CD4-positive, alpha-beta T cell treated with Interleukin-4 for 4 hours (primary cell): ENCODE results near the gene PTPDC1.
"Not testable (repeated sequence)": the region's sequence is repeated elsewhere in the genome, so short reads cannot be mapped to it uniquely, and the experiment has no call there.

ENCODE experiments used
- DNase-seq: peaks from one replicate; pipeline ENCODE4 v3.0.0-alpha.2; 2020

The PTPDC1 gene

GRCh38 chr9:94084314-94084713, at the start of gene PTPDC1:
Gene PTPDC1 (plus strand): TSS chr9:94084464. CDS start chr9:94084531, 67 bp downstream.
- no peak for DNase-seq

DNA sequence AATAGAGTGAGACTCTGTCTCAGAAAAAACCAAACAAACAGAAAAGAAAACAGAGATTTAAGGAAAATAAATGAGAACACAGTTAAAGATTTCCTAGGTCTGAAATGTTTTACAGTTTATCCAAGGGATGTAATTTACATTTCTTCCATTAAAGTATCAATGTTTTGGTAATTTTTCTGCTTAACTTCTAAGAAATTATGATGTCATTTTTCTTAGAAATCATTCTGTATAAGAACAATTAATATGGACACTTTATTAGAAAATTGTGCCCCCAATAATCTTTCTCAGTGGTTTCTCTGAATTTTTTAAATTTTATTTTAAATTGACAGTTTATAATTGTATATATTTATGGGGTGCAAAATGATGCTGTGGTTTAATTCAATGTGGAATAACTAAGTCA, 49.8 kb upstream of the PTPDC1 start:
- no peak for DNase-seq

DNA sequence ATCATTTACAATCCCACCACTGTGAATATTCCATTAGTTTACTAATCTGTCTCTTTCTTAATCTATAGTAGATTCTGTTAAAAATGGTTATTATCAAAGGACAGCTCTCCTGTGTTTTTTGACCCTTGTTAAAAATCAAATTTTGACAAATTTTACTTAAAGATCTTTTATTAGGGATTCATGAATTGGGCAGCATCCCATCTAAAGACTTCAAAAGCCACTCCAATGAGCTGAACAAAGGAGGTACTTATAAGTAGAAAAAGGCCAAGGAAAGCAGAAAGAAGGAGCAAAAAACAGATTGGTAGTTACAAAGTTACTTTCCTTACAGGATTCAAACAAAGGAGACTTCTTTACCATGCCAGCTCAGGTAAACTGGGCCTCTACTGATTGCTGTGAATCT, 44.5 kb upstream of the PTPDC1 start:
- DNase-seq: no peak

DNA sequence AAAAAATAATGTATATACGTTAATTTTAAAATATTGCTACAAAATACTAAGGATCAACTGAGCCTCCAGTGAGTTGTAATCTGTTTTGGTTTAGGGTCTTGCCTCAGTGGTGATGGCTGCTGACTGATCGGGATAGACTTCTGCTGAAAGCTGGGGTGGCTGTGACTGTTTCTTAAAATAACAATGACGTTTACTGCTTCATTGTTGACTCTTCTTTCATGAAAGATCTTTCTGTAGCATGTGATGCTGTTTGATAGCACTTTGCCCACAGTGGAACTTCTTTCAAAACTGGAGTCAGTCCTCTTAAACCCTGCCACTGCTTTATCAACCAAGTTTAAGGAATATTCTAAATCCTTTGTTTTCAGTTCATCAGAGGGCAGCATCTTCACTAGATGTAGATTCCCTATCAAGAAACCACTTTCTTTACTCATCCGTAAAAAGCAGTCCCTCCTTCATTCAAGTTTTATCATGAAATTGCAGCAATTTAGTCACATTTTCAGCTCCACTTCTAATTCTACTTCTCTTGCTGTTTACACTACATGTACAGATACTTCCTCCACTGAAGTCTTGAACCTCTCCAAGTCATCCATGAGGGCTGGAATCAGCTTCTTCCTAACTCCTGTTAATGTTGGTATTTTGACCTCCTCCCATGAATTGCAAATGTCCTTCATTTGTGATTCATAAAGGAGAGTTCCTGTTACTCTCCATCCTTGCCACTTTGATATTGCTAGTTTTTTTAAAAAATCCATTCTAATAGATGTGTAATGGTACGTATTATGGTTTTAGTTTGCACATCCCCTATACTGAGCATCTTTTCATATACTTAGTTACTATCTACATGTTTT, 41.5 kb upstream of the PTPDC1 start:
- no peak for DNase-seq

DNA sequence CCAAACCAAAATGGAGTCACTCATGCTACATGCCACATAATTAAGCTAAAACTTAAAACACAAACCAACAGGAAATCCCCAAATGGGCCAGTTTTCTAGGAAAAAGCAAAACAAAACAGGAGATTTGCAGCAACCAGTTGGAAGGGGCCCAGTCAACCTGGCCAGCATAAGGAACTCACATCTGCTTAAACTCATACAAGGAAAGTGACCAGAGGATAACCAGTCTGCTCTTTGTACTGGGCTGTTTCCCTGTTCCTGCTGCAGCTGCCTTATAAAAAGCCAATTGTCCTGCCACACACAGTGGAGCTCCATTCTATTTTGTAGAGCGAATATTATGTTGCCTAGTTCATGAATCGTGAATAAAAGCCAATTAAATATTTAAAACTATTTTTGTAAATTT, 29.5 kb upstream of the PTPDC1 start:
- no peak for DNase-seq

DNA sequence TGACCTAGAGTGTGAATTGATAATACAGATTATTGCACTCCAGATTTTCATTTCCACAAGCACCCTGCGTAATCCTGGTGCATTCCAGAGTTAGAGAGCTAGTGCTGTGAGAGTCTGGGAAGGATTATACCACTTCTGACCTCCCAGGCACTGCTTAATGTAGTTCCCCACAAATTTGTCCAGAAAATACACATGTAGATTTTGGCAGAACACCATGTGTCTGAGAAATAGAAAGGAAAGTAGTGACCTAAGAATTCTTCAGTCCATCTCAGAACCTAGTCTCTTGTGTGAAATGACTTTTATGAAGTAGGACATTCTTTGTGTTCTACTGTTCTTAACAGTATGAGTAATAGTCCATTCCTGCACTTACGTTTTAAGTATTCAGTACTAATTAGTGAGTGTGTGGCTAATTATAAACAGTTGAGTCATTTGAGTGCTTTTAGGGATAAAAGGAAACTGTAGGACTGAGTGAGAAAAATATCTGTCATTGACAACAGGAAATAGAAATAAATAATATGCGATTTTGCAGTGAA, 27.8 kb upstream of the PTPDC1 start:
- DNase-seq: no peak

- DNase-seq: no peak
Observed at GRCh38 chr9:94057918-94058317, 26.3 kb upstream of the PTPDC1 start.

DNA sequence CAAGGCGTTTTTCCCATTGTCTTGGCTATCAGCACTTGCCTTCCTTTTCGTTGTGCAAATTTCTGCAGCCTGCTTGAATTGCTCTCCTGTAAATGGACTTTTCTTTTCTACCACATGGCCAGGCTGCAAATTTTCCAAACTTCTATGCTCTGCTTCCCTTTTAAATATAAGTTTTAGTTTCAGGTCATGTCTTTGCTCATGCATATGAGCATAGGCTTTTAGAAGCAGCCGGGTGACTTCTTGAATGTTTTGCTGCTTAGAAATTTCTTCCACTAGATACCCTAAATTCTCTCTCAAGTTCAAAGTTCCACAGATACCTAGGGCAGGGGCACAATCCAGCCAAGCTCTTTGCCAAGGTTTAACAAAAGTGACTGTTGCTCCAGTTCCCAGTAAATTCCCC, 22.4 kb upstream of the PTPDC1 start:
- no peak for DNase-seq

GRCh38 chr9:94065535-94065961, 18.7 kb upstream of the PTPDC1 start:
- DNase-seq: peak; percentile 74

DNA sequence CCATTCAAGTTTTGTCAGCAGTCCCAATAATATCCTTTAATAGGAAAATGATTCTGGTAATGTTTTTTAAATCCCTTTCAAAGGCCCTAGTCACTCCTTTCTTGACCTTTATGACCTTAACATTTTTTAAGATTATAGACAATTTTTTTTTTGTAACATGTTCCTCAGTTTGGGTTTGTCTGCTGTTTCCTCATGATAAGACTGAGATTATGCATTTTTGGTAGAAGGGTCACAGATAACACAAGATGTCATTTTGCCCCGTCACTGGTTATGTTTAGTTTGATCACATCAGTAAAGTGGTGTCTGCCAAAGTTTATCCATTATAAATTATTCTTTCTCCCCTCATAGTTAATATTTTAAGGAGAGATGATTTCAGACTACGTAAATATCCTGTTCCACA, 16.0 kb upstream of the PTPDC1 start:
- no peak for DNase-seq

DNA sequence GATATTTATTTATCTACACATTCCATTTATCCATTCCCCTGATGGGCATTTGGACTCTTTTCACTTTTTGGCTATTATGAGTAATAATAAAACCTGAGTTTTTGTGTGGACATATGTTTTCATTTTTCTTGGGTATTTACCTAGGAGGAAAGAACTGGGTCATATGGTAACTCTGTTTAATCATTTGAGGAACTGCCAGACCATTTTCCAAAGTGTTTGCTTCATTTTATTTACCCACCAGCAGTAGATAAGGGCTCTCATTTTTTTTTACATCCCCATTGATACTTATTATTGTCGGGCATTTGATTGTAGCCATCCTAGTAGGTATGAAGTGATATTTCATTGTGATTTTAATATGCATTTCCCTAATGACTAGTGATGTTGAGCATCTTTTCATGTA, 7.7 kb upstream of the PTPDC1 start:
- DNase-seq: no peak

- no peak for DNase-seq
Observed at GRCh38 chr9:94078086-94078485, 6.2 kb upstream of the PTPDC1 start.

DNA sequence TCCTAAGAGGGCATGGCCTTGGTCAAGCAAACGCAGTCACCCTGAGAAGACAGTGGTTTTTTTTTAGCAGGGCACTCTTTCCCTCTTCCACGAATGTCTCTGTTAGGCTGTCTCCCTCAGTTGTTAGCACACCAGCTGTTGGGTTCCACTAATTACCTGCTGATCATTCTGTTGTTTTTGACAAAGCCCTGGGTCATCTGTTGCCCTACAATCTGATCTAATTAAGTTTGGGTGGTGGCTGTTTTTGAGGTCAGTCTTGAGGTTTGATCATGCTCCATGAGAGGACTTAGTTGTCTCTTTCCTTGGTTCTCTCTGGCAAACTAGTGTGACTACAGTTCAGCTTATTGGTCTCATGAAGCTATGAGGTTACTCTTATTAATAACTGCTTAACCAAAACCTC, 5.0 kb upstream of the PTPDC1 start:
- DNase-seq: no peak

DNA sequence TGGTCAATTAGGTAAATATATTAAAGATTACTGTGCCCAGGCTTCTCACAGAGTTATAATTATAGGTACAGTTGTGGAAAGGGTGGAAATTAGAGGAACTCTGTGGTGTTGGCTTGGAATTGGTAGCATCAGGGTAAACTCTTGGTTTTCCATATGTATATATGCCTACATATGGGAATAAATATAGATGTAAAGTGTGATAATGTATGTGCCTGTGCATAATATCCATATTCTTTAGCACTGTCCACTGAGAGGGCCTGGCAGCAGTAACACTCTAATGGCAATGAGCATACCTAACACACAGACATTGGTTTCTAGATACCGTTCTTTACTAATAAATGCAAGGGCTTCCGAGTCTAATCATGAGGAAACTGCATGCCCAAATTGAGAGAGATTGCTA, 4.0 kb upstream of the PTPDC1 start:
- no peak for DNase-seq

DNA sequence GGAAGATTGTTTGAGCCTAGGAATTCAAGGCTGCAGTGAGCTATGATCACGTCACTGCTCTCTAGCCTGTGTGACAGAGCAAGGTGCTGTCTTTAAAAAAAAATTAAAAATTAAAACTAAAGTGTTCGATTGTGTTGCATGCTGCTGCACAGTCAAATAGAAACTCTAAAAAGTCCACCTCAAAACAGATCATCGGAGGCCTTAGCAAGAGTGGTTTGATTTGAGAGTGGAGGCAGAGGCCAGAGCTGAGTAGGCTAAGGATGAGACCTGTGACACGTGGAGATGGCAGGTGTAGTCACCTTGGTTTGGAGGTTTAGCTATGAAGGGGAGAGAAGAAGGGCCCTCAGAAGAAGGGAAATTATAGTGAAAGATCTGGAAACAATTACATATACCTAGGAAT, 2.8 kb upstream of the PTPDC1 start:
- DNase-seq: no peak

DNA sequence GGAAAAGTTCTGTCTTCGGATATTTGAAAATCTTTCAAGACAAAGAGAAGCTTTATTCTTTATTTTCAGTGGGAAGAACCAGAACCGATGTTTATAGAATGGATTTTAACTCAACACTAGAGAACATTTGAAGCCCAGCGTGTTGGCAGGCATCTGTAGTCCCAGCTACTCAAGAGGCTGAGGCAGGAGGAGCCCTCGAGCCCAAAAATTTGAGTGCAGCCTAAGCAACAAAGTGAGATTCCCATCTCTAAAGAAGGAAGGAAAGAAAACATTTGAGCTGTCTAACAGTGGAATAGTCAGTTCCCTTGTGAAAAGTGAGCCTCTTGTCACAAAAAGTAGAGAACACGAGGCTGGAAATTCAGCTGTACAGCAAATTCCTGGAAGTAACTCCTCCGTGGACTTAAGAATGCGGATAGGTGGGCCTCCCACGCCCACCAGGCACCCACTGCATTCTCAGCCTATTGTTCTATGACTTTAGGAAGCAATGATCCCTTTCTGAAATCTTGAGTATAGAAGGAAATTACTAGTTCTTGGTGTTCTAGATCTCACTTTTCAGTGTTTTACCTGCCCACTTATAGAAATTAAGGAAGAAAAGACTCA, 2.3 kb upstream of the PTPDC1 start:
- DNase-seq: no peak

- DNase-seq: no peak
Observed at GRCh38 chr9:94082553-94082952, 1.7 kb upstream of the PTPDC1 start.

GRCh38 chr9:94082956-94083355, 1.3 kb upstream of the PTPDC1 start:
- no peak for DNase-seq

GRCh38 chr9:94083384-94083783, 880 bp upstream of the PTPDC1 start:
- DNase-seq: no peak

DNA sequence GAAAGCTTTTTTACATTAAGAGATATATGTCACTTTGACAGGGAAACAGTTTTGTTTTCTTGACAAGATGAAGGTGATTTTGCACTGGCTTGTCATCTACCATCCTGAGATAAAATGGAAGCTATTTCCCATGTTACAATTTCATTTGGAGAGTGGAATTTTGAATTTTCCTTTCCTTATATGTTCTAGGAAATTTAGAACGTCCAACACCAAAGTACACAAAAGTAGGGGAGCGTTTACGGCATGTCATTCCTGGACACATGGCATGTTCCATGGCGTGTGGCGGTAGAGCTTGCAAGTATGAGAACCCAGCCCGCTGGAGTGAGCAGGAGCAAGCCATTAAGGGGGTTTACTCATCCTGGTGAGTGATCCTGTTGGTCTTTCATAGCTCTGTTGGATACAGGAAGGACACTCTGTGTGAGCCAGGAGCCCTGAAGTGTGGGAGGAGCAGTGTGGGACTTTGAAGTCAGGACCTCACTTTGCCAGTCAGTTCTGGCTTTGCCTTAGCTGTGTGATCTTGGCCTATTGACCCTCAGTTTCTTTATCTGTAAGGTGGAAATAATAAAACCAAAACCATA, 887 bp downstream of the PTPDC1 start:
- DNase-seq: no peak

GRCh38 chr9:94086486-94087345, 2.5 kb downstream of the PTPDC1 start:
- DNase-seq: no peak

GRCh38 chr9:94094219-94095145, 10.2 kb downstream of the PTPDC1 start:
- DNase-seq: not testable (repeated sequence)
